Sigmoid colon (tissue), 7 donors: Measurements from ENCODE around the gene ORMDL3. TPM values are rescaled to one million over a fixed set of nuclear protein-coding genes. Genes with fewer than 3 reads are reported as not detected.

Experiments used
- DNase-seq: peaks from one replicate; pipeline ENCODE4 v3.0.0-alpha.2; 2019
- H3K27ac ChIP-seq, 4 donors: fragments of 200-600 bp; sonication (generic); one replicate each; pipeline ENCODE4 v1.5.1; 2016 to 2019; ENCODE audit warnings: mild to moderate bottlenecking in 1 of 4
- H3K27me3 ChIP-seq, 3 donors: fragments of 200-600 bp; sonication (generic); one replicate each; pipeline ENCODE4 v1.5.1; 2019; ENCODE audit warnings: mild to moderate bottlenecking in 1 of 3
- H3K36me3 ChIP-seq, 4 donors: fragments of 200-600 bp; sonication (generic); one replicate each; pipeline ENCODE4 v1.5.1; 2016 to 2019
- H3K4me1 ChIP-seq, 4 donors: fragments of 200-600 bp; sonication (generic); one replicate each; pipeline ENCODE4 v1.5.1; 2017 to 2019
- H3K4me3 ChIP-seq, 4 donors: fragments of 200-600 bp; sonication (generic); one replicate each; pipeline ENCODE4 v1.5.1; 2017 to 2019; ENCODE audit warnings: mild to moderate bottlenecking in 2 of 4, moderate library complexity in 1 of 4
- H3K9me3 ChIP-seq, 4 donors: fragments of 200-600 bp in 3 of 4; sonication (generic) in 3 of 4; one replicate each; pipeline versions ENCODE4 v1.5.1 to v1.6.1; 2013 to 2019
- EP300 ChIP-seq, 4 donors: sonication (generic); formaldehyde crosslinking; IDR thresholded peaks; one replicate each; pipeline ENCODE4 v1.6.1; 2017; ENCODE audit warnings: antibody characterized with exemption in 4 of 4
- POLR2A ChIP-seq, 2 donors: fragments of 450-650 bp; IDR thresholded peaks; one replicate each; pipeline ENCODE4 v1.6.1; 2016; ENCODE audit warnings: antibody characterized with exemption in 2 of 2, mild to moderate bottlenecking in 2 of 2, moderate library complexity in 2 of 2
- POLR2AphosphoS5 ChIP-seq, 4 donors: sonication (generic); formaldehyde crosslinking; IDR thresholded peaks; one replicate each; pipeline ENCODE4 v1.6.1; 2017; ENCODE audit warnings: antibody characterized with exemption in 4 of 4
- WGBS, 2 donors: extraction: QIAGEN DNeasy Blood & Tissue Kit; methylation state at CpG; one replicate each; pipeline ENCODE4 v1.1.7; 2013; 5-methylcytosine and 5-hydroxymethylcytosine counted together
- intact Hi-C: fragments of 100-400 bp; cut with DNase I; formaldehyde crosslinking; loops from one replicate; pipeline ENCODE4 v1.15.1; 2023
- polyA plus RNA-seq, 3 donors: library from polyadenylated mRNA; stranded (reverse); fragments of 200-250 nt; gene quantifications; one replicate each; pipeline ENCODE4 v1.2.3, GENCODE V29; 2013
- total RNA-seq, 4 donors: library from RNA; depleted of rRNA; stranded (reverse); fragments of >200 nt; gene quantifications; one replicate each; pipeline ENCODE4 v1.1.0, GENCODE V29; 2016
- TF ChIP-seq, protein P1 (sequence below), 4 experiments: fragments of 450-650 bp in 3 of 4; fragments of 200-600 bp in 1 of 4; IDR thresholded peaks; one replicate each; pipeline ENCODE4 v1.5.1; 2016 to 2019; ENCODE audit warnings: antibody characterized with exemption in 4 of 4, mild to moderate bottlenecking in 3 of 4, moderate library complexity in 2 of 4
- donor health status: healthy with polysubstance abuse.
- donor health status: Bipolar disorder and iron deficiency.
- donor health status: healthy.

Gene ORMDL3
- total and polyA plus RNA-seq, 7 donors, result 39.0 to 72.9 (median 50.8) TPM

DNA sequence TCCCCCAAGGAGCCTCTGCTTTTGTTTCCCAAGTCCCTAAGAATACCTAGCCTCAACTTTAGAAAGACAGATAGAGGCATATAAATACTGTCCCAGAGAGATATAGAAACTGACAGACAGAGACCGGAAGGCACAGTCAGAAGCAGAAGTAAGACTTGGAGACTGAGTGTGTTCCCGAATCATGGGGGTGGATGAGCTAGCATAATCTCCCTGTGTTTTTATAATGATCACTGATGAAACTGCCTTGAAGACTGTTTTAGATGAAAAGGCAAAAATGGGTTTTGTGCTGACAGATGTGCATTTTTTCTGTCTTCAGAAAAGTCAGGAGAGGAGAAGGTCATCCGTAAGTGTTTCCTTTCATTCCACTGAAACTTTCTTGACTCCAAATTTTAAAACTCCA is 44.9 kb upstream of the ORMDL3 start:
- WGBS, 2 donors, result 49 to 53% methylated on average over 3 of the region's 3 CpGs
- Histone ChIP-seq H3K36me3 (no peaks in the 10 kb centered on the region), H3K27me3 (peaks cover 0 to 7% (median 0%) of the 10 kb centered on the region in 3 donors), H3K4me1 (no peaks in the 10 kb centered on the region), H3K4me3 (no peak overlapping the region), H3K27ac (no peak overlapping the region), H3K9me3 (no peaks in the 10 kb centered on the region)
- intact Hi-C loops, result loop anchor here (10.0 kb wide), 1 partner anchor 347 kb away; the partner anchor contains the start of gene PPP1R1B
- TF ChIP-seq EP300 (IDR thresholded peaks at IDR 0.05) (no peak), POLR2AphosphoS5 (IDR thresholded peaks at IDR 0.05) (no peak), POLR2A (IDR thresholded peaks at IDR 0.05) (no peak)
- TF ChIP-seq, protein P1, sequence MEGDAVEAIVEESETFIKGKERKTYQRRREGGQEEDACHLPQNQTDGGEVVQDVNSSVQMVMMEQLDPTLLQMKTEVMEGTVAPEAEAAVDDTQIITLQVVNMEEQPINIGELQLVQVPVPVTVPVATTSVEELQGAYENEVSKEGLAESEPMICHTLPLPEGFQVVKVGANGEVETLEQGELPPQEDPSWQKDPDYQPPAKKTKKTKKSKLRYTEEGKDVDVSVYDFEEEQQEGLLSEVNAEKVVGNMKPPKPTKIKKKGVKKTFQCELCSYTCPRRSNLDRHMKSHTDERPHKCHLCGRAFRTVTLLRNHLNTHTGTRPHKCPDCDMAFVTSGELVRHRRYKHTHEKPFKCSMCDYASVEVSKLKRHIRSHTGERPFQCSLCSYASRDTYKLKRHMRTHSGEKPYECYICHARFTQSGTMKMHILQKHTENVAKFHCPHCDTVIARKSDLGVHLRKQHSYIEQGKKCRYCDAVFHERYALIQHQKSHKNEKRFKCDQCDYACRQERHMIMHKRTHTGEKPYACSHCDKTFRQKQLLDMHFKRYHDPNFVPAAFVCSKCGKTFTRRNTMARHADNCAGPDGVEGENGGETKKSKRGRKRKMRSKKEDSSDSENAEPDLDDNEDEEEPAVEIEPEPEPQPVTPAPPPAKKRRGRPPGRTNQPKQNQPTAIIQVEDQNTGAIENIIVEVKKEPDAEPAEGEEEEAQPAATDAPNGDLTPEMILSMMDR (IDR thresholded peaks at IDR 0.05), result no peak
- DNase-seq, result no peak

DNA sequence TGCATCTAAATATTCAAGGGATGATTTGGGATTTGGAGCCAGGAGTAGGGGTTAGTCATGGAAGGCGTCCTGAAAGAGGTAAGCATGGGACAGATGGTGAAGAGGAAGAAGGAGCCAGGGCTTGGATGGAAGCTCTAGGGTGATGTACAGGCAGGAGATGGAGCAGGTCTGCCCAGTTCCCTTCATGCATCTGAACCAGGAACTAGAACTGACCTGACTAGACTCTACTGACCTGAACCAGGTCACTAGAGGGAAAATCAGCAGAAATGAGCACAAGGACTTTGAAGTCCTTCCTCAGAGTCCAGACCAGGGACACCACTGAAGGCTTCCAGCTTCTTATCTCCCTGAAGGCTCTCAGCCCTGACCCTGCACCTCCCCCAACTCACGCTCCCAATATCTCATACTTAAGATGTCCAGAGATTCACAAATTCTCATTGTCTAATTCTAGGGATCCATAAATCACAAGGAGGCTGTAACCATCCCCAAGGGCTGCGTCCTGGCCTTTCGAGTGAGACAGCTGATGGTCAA is 43.7 kb upstream of the ORMDL3 start:
- WGBS, 2 donors, result 90 to 96% methylated on average over 4 of the region's 4 CpGs
- H3K27me3 ChIP-seq, result peaks cover 0 to 7% (median 0%) of the 10 kb centered on the region in 3 donors
- intact Hi-C loops, result loop anchor here (10.0 kb wide), 1 partner anchor 346 kb away; the partner anchor contains the start of gene PPP1R1B
- no peak overlapping the region for H3K4me3 ChIP-seq
- DNase-seq, result no peak
- H3K27ac ChIP-seq, result no peak overlapping the region
- H3K4me1 ChIP-seq, result no peaks in the 10 kb centered on the region
- H3K36me3 ChIP-seq, result no peaks in the 10 kb centered on the region
- TF ChIP-seq POLR2AphosphoS5 (IDR thresholded peaks at IDR 0.05) (no peak), EP300 (IDR thresholded peaks at IDR 0.05) (no peak), POLR2A (IDR thresholded peaks at IDR 0.05) (no peak)
- TF ChIP-seq, protein P1 (IDR thresholded peaks at IDR 0.05), result no peak
- no peaks in the 10 kb centered on the region for H3K9me3 ChIP-seq

DNA sequence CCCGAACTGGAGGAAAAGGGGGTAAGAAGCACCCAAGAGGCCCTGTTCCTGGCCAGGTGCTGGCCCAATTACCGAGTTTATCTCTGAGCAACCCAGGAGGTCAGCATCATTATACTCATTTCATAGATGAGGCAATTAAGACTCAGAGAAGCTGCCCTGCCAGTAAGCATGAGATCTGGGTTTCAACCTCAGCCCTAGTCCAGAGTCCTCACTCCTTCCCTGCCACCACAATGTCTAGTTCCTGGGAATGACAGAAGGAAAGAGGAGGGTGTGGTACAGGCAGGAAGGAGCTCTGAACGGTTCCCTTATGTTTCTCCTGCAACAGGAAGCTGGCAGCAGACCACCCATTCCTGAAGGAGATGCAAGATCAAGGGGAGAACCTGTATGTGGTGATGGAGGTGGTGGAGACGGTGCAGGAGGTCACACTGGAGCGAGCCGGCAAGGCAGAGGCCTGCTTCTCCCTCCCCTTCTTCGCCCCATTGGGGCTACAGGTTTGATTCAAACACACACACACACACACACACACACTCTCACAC is 42.8 kb upstream of the ORMDL3 start:
- 58 to 72% methylated on average over 7 of the region's 7 CpGs for WGBS, 2 donors
- Histone ChIP-seq H3K4me1 (no peaks in the 10 kb centered on the region), H3K9me3 (no peaks in the 10 kb centered on the region), H3K27ac (no peak overlapping the region), H3K36me3 (no peaks in the 10 kb centered on the region), H3K4me3 (no peak overlapping the region), H3K27me3 (peaks cover 0 to 7% (median 0%) of the 10 kb centered on the region in 3 donors)
- DNase-seq, result no peak
- TF ChIP-seq, protein P1 (IDR thresholded peaks at IDR 0.05), result no peak
- TF ChIP-seq EP300 (IDR thresholded peaks at IDR 0.05) (no peak), POLR2A (IDR thresholded peaks at IDR 0.05) (no peak), POLR2AphosphoS5 (IDR thresholded peaks at IDR 0.05) (no peak)
- intact Hi-C loops, result loop anchor here (10.0 kb wide), 1 partner anchor 345 kb away; the partner anchor contains the start of gene PPP1R1B

DNA sequence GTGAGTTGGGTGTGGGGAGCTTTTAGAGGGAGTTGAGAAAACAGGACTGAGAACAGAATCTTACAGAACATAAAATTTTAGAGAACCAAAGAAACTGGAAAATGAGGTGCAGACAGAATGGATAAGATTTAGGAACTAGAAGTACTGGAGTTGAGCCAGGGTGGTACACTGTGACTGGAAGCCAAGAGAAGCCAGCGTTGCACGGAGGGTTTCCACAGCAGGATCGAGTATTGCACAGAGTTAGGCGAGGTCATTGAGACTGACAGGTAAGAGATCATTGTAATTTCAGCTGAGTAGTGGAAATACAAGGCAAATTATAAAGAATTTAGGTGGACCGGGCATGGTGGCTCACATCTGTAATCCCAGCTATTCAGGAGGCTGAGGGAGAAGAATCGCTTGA is 42.0 kb upstream of the ORMDL3 start:
- intact Hi-C loops, result no loop called here
- no peak overlapping the region for H3K27ac ChIP-seq
- 78 to 92% methylated on average over 6 of the region's 6 CpGs for WGBS, 2 donors

More for the DNA sequence above, 42.0 kb upstream of the ORMDL3 start:
- Histone ChIP-seq H3K36me3 (no peaks in the 10 kb centered on the region), H3K4me3 (no peak overlapping the region), H3K27me3 (peaks cover 0 to 5% (median 0%) of the 10 kb centered on the region in 3 donors), H3K9me3 (no peaks in the 10 kb centered on the region), H3K4me1 (no peaks in the 10 kb centered on the region)
- no peak for TF ChIP-seq POLR2A (IDR thresholded peaks at IDR 0.05)
- TF ChIP-seq POLR2AphosphoS5 (IDR thresholded peaks at IDR 0.05), result no peak
- TF ChIP-seq, protein P1 (IDR thresholded peaks at IDR 0.05), result no peak
- no peak for TF ChIP-seq EP300 (IDR thresholded peaks at IDR 0.05)
- no peak for DNase-seq
